Thyroid gland (tissue), 4 donors: ENCODE data around the gene STXBP3.

Experiments used
- CTCF ChIP-seq, 6 experiments: fragments of 200-600 bp in 3 of 6; fragments of 450-650 bp in 3 of 6; sonication (generic) in 3 of 6; IDR thresholded peaks; one replicate each; pipeline ENCODE4 v1.5.1; 2016 to 2019; ENCODE audit warnings: antibody characterized with exemption in 6 of 6, mild to moderate bottlenecking in 2 of 6, inconsistent platforms in 1 of 6, moderate library complexity in 1 of 6
- POLR2A ChIP-seq, 2 donors: fragments of 450-650 bp; IDR thresholded peaks; one replicate each; pipeline ENCODE4 v1.6.1; 2017; ENCODE audit warnings: antibody characterized with exemption in 2 of 2, mild to moderate bottlenecking in 2 of 2, moderate library complexity in 1 of 2

DNA sequence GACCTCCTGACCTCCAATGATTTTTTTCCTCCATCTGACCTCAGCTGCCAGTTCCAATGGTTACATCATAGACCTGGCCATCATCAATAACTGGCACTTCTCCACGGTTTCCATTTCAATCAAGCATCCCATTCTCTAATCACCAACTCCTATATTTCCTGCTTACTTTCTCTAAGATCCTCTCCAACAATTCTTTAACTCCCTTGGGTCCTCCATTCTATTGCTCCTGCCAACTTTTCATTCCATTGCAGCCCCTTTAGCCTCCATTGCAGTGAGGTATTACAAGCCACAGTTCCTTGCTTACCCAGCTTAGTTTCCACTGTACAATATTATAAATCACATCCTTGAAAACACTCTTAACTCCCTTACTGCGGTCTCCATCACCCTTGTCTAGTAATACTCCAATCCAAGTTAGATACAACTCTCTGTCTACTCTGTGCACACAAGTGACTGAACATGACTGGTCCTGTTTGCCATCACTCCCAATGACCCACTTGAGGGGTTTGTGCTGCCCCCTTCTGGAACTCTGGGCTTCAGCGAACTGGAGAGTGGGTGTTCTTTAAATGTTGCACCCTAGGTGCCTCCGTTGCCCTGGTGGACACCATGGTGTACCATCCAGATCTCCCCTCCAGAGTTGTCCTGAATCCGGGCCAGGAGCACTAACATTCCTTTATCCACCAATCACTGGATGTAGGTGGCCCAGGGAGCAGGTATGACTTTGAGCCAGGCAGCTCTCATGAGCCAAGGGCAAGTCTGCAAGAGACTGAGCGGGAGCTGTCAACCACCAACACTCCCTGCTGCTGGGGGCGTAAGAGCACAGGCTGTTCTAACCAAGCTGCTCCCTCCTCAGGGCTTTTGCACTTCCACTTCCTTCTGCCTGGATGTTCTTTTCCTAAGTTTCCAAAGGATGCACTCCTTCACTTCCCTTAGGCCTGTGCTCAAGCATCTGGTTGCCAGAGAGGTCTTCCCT, 37.5 kb upstream of the STXBP3 start:
- TF ChIP-seq CTCF (IDR thresholded peaks at IDR 0.05) = no peak
- no peak for TF ChIP-seq POLR2A (IDR thresholded peaks at IDR 0.05)
